GM21390 (cell line): ENCODE results near the gene PSMC3.

ENCODE experiments used
- ATAC-seq: cut with Tn5 transposase; IDR thresholded peaks from one replicate; pipeline ENCODE4 v1.9.1; 2021; ENCODE audit not compliant: unreplicated experiment

Gene PSMC3

DNA sequence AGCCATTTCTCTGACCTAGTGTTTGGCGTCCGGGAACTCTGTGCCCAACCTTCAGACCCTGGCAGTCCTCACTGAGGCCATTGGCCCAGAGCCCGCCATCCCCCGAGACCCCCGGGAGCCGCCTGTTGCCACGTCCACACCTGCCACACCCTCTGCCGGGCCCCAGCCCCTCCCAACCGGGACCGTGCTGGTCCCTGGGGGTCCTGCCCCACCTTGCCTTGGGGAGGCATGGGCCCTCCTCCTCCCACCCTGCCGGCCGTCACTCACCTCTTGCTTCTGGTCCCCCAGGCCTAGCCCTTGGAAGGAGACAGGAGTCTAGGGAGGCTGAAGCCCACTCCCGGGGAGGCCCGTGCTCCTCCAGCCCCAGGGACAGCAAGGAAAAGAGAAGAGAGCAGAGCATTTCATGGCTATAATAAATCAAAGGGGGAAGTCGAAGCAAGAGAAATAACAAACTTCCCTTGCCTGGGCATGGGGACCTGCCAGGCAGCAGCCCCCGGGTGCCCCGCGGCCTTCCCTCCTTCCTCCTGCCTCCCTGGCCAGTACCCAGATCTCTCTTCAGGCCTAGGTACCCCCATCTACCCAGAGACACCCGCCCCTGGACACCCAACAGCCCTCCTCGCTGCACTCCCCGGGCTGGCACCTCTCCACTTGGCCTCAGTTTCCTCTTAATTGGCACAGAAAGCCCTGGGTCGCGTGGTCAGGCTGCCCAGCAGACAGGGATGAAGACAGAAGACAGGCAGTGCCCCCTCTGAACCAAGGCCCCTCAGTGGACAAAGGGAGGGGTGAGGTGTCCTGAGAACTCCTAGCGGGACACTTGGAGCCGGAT lies 30.8 kb downstream of the PSMC3 start:
- no peak for ATAC-seq

DNA sequence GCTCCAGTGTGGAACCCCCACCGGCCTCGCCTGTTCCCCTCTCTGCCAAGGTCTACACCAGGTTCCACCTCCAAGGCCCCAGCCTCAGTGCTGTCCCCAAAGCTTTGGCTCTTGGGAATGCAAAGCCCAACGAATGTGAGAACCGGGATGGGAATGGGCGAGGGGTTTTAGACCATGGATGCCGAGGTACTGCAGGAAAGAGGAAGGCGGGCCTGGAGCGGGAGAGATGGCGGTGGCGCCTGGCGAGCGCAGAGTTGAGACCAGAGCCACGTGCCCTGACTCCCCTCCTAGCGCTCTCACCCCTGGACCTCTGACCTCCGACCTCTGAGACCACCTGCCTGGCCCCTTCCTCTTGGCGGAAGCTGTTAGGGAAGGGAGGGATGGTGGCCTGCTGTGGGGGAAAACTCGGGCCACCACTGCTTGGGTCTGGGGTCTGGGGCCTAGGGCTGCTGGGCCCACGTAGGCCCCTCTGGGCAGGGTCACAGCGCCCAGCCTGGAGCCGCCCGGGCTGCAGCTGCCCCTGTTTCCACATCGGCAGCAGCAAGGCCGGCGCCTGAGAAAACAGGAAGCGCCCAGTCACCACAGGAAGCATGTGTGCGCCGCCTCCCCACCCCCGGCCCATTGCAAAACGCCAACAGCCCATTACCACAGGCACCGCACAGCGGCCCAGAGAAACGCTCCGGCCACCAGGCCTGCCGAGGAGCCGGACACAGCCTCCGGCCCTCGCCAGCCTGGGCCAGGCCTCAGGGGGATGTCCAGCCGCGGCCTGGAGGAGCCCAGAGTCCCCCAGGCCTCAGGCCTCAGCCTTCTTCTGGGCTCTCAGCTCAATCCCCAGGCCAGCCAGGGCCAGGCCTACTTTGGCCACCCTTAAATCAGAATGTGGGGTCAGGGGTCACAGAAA lies 31.7 kb downstream of the PSMC3 start:
- peak; percentile 73 for ATAC-seq

DNA sequence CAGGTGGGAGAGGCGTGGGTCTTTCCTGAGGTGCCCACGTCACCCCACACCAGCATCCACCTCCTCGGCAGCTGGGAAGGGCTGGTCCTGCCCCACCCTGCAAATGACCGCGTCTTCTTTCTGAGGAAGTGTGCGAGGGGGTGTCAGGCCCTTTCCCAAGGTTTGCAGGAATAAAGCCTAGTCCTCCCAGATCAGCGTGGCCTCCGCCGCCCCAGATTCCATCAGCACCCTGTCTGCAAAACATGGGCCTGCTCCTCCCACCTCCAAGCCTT lies 32.3 kb downstream of the PSMC3 start:
- ATAC-seq: no peak

DNA sequence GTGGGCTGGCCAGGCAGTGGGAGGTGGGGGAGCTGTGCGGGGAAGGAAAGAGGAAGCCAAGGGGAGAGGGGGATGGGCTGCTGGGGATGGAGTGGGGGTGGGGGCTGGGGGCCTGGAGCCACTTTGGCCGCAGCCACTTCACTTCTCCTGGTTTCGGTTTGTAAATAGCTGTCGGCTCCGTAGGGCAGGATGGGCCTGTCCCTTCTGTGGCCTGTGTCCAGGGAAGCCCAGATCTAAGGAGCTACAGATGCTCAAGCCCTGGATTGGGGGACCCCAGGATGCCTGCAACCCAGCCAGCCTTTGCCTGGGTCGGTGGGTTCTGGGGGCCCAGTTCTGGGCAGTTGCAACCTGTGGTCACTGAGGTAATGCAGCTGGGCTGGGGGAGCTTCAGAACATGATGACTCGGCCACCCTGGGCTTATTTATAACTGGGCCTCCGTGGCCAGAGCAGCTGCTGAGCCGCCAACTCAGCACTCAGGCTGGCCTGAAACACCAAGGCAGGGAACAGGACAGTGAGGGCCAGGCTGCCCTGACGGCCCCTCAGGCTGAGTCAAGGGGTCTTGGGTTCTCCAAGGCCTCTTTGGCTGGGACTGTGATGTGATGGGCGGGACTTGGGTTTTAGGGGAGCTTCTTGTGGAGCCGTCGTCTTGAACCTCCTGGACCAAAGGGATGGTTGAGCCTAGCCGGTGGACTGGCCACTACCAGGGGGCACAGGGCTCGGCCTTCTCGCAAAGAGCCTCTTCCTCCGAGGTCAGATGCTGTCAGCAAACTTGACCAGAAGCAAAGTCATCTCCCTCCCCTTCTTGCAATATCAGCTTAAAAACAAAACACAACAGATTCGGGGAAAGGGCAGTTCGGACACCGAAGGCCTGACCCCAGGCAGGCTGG lies 32.8 kb downstream of the PSMC3 start:
- ATAC-seq: no peak

DNA sequence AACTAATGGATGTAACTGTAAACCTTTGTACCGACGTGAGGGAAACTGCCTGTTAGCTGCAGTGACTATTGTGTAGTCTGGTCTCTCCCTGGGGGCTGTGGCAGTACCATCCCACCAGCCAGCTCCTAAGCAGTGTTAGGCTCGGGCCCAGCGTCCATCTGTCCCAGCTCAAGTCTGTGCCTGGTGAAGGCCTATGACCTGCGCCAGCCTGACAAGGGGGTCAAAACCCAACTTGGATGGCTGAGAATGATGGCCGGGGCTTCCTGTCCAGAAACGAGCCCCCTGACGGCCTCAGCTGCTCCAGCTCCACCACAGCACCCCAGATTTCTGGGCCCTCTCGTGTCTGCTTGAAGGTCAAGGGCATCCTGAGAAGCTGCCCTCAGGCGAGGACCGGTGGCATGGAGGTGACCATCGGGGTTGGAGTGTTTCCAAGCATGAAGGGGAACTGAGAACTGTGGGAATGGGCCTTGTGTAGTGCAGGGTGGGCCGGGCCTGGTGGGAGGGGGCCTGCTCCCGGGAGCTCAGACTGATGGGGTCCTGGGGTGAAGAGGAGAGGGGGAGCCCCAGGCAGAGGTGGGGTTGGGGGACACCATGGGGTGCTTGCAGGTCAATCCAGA lies 33.6 kb downstream of the PSMC3 start:
- no peak for ATAC-seq

DNA sequence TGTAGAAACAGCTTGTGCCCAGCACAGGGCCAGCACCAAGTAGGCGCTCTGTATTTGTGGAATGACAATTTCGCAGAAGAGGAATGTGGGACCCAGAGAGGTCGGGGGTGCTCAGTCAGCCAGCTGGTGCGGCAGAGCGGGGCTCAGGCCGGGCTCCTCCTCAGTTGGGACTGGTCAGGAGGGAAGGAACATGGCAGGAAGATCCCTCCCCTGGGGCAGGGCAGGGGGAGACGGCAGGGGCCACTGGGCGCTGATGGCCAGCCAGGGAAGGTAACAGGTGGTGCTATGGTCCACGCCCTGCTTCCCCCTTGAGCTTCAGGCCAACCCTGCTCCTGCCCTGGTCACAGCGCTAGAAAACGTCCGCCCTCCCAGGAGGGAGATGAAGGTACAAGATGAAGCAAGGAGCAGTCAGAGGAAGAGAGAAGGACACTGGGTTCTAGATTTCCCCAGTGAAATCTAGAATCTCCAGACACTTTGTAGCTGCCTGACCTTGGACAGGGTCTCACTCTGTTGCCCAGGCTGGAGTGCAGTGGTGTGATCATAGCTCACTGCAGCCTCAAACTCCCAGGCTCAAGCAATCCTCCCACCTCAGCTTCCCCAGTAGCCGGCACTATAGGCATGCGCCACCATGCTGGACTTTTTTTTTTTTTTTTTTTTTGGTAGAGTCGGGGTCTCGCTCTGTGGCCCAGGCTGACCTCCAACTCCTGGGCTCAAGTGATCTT lies 34.4 kb downstream of the PSMC3 start:
- no peak for ATAC-seq

DNA sequence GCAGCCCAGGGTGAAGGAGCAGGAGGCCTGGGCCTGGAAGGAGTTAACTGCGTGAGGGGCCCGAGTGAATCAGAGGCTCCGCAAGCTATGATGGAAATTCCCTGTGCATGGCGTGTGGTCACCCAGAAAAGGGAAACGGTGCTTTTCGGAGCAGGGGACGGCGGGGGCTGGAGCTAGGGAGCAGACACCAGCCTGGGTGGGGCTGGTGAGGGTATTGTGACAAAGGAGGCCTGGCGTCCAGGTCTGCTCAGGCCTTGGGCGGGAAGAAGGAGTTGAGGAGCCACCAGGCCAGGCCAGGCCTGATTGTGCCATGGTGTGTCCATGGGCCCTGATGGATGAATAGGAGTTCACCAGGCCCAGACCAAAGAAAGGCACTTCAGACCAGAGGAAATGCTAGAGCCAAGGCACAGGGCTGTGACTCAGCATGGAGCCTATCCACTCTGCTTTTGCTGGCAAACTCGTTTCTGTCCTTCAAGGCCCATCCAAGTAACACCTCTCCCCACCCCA lies 35.1 kb downstream of the PSMC3 start:
- no peak for ATAC-seq

DNA sequence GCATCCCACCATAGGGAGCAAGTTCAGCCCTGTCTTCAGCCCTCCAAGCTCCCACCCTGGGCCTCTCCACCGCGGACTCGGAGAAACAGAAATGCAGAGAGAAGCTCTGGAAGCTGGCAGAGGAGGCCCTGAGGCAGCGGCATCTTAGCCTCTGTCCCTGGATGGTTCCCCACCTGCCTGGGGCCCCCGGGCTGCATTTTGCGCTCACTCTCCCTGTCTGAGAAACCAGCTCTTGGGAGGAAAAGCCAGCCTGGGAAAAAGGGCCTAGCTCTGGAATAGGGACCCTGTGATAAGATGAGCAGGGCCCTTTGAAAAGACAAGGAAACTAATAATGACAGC lies 35.8 kb downstream of the PSMC3 start:
- ATAC-seq: no peak

DNA sequence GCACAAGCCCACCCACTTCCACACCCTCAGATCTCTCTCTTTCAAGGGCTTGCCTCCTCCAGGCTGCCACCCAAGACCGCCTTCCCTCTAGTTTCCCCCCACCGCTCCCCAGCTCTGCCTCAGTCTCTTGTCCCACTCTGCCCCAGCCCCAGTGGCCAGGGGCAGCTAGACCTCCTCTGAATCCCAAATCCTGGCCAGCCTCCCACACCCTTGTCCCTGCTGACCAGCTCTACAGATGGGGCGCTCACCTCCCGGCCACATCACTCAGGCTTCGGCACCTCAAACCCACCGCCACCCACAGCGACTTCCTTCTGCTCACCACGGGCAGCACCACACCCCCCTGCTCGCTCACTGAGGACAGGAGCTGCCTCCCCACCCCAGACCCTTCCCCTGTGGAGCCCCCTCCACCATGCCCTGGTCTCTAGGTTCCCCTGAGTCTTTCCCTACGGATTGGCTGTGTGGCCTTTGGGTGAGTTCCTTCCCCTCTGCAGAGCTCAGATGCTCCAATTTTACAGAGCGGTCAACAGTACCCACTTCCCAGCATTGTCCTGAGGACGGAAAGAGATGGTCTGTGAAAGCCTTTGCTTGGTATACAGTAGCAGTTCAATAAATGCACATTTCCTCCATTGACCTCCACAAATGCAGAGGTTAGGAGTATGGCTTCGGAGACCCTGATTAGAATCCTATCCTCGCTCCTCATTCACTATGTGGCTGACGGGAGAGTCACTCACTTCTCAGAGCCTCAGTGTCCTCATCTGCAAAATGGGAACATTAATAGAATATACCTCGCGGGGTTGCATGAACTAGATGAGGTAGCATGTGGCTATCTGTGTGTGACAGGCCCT lies 36.4 kb downstream of the PSMC3 start:
- ATAC-seq: no peak

DNA sequence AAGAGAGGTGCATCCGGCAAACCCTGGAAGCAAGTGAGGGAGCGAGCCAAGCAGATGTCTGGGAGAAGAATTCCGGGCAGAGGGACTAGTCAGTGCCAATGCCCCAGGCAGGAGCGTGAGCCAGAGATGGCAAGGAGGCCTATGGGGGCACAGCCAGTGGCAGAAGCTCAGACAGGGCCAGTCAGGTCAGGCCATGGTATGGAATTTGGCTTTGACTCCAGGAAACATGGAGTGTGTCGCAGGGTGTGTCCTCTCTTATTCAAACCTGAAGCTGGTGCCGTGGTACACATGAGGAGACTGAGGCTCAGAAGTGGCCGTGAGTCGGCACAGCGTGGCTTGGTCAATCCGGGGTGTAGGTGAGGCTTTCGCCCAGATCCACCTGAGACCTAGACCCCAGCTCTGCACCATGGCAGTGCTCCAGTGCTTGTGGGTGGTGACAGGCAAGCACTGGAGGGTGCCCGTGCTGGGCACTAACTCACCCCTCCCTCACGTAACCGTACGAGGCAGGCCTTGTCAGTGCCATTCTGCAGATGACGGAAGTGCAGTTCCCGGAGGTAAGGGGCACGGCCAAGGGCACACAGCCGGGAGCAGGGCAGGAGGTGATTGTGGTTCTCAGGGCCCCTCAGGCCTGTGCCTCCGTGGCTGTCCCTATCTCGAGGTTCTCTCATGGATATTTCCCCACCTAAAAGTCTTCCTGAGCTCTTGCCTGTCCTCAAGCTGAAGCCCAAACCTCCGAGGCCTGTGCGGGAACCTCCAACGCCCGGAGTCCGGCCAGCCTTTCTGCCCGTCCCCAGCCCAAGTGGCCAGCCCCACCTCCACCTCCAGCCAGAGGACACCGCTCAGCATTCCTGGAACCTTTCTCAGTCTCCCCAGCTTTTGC lies 37.3 kb downstream of the PSMC3 start:
- ATAC-seq: no peak

DNA sequence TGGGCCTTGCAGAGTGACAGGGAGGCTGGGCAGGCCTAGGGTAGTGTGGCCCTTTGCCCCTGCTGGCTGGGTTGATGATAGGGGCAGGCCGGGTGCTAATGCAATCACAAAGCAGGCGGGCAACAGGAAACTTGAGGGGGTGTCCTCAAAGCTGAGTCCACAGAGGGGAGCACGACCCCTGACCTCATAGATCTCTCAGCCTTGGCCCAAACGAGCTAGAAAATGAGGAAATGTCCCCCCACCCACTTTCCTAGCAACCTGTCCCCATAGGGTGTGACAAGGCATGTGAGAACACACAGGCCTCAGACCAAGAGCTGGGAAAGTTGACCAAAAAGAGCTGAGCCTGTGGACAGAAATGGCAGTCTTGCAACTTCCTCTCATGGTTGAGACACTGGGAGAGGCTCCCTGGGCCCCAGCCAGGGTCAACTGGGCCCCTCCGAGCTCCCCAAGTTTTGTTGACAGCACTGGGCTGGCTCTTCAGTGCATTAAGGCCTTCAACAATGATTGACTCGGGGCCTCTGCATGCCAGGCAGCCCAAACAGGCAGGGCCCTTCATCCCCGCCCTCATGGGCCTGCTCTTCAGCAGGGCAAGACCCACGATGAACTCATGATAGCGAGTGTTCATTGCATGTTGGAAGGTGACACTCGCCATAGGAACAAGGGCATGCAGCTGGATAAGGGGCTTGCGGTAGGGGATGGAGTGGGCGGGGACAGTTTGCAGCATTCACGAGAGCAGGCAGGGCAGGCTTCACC lies 38.1 kb downstream of the PSMC3 start:
- no peak for ATAC-seq

DNA sequence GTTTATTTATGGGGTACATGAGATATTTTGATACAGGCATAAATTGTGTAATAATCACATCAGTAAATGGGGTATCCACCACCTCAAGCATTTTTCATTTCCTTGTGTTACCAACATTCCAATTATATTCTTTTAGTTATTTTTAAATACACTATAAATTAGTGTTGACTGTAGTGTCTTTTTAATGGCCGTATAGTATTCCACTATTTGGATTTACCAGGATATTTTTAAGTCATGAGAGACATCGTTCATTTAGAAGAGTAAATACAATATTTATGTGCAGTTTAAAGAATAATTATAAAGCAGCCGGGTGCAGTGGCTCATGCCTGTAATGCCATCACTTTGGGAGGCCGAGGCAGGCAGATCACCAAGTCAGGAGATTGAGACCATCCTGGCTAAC lies 41.7 kb downstream of the PSMC3 start:
- no peak for ATAC-seq

DNA sequence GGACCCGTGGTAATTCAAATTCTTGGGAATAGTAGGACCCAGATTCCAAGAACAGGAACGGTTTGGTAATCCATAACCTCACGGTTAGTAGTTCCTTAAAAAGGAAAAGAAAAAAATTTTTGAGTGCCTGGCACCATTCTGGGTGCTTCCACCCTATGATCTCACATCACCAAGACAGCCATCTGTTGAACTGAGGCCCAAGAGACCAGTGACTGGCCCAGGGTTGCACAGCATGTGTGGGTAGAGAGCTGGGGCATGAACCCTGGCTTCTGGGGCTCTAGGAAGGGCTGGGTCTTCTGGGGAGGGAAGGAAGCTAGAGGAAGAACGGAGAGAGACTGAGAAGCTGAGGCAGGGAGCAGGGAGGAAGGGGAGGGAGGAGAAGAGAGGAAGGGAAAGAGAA lies 43.2 kb downstream of the PSMC3 start:
- ATAC-seq: no peak

DNA sequence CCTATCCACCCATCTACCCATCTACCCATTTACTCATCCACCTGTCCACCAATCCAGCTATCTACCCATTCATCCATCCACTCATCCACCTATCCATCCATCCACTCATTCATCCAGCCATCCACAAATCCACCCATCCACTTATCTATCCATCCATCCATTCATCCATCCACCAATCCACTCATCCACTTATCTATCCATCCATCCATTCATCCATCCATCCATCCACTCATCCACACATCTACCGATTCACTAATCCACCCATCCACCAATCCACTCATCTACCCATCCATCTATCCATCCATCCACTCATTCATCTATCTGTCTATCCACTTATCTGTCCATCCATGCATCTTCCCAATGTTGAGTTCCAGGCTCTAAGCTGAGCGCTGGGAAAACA lies 46.2 kb downstream of the PSMC3 start:
- ATAC-seq: no peak

DNA sequence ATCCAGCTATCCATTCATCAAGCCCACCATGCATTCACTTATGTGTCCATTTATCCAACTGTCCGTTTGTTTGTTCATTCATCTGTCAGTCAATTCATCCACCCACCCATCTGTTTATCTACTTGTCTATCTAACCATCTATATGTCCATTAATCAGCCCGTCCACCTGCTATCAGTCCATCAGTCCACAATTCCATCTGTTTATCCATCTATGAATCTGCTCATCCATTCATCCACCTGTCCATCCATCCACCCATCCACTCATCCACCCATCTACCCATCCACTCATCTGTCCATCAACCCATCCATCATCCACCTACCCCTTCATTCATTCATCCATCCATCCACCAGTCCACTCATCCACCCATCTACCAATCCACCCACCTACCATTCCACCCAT lies 46.9 kb downstream of the PSMC3 start:
- ATAC-seq: no peak

DNA sequence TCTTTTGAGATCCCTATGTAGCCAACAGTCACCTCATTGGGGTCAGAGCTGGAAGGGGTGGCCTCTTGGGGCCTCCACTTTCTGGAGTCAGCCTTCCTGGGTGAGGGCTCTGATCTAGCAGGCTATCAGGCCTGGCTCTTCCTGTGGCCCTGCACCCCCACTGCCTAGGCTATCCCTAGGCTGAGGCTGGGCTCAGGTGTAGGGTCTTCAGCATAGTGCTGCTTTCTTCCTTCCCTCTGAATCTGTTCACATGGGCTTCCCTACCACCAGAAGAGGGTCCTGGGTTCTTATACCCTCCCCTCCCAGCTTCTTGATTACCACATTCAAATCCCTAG lies 47.4 kb downstream of the PSMC3 start:
- peak; percentile 12 for ATAC-seq

DNA sequence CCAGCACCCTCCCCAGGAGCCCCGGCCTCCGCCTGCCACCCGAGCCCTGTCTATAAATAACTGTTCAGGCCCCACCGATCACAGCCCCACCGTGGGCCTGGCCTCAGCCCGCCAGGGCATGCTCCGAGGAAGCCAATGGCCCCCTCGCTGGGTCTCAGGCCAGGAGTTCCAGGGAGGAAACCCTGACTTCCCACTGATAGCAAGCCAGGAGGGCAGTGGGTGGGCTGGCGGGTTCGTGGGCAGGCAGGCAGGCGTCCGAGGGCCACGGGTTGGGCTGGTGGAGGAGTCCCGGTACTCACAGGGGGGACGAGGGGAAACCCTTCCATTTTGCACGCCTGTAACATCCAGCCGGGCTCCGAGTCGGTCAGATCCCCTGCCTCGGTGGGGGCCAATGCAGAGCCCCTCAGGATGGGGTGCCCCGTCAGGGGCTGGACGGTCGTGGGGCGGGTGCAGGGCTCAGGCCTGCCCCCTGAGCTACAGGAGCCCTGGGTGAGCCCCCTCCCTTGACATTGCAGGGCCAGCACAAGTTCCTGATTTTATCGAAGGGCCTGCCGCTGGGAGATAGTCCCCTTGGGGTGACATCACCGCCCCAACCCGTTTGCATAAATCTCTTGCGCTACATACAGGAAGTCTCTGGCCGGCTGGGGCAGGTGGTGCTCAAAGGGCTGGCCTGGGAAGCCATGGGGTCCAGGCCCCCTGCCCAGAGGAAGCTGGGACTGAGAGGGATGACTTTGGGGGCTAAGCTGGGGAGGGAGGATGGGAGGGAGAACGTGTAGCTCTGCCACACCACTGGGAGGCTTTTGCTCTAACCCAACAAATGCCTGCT lies 48.0 kb downstream of the PSMC3 start, which contains the start of gene SPI1:
TSS of gene SPI1 (minus strand) at position 538 of the 826 bp plus-strand sequence. CDS start at position 344, 194 bp downstream.
- peak; percentile 84 for ATAC-seq
